ENCODE data around the gene ZSWIM5.

DNA sequence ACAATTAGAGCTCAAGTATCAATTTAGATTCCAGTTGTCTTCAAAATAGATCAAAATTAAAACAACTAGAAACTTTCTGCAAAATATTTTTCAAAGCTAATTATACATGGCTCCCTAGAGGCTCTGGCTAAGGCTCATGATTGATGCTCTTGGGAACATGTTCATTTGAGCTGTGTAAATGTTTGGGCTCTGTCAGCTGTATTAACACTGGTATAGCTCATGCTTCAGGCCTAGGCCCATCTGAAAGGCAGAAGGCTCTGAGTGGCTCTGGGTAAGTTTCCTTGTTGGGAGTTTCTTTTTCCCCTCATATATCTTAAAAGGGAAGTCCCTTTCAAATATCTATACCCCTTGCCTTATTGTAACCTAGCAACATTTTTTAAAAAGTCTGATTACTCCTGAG is 113.1 kb downstream of the ZSWIM5 start:
- no peak for TF ChIP-seq YY1 (IDR thresholded peaks at IDR 0.05)
- TF ChIP-seq, protein P1, sequence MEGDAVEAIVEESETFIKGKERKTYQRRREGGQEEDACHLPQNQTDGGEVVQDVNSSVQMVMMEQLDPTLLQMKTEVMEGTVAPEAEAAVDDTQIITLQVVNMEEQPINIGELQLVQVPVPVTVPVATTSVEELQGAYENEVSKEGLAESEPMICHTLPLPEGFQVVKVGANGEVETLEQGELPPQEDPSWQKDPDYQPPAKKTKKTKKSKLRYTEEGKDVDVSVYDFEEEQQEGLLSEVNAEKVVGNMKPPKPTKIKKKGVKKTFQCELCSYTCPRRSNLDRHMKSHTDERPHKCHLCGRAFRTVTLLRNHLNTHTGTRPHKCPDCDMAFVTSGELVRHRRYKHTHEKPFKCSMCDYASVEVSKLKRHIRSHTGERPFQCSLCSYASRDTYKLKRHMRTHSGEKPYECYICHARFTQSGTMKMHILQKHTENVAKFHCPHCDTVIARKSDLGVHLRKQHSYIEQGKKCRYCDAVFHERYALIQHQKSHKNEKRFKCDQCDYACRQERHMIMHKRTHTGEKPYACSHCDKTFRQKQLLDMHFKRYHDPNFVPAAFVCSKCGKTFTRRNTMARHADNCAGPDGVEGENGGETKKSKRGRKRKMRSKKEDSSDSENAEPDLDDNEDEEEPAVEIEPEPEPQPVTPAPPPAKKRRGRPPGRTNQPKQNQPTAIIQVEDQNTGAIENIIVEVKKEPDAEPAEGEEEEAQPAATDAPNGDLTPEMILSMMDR (IDR thresholded peaks at IDR 0.05; ENCODE audit: low read depth, low read length, missing input control): no peak
- TF ChIP-seq RAD21 (IDR thresholded peaks at IDR 0.05): no peak
- no peak for TF ChIP-seq TAF1 (conservative IDR thresholded peaks at IDR 0.05)
- TF ChIP-seq, protein P2, sequence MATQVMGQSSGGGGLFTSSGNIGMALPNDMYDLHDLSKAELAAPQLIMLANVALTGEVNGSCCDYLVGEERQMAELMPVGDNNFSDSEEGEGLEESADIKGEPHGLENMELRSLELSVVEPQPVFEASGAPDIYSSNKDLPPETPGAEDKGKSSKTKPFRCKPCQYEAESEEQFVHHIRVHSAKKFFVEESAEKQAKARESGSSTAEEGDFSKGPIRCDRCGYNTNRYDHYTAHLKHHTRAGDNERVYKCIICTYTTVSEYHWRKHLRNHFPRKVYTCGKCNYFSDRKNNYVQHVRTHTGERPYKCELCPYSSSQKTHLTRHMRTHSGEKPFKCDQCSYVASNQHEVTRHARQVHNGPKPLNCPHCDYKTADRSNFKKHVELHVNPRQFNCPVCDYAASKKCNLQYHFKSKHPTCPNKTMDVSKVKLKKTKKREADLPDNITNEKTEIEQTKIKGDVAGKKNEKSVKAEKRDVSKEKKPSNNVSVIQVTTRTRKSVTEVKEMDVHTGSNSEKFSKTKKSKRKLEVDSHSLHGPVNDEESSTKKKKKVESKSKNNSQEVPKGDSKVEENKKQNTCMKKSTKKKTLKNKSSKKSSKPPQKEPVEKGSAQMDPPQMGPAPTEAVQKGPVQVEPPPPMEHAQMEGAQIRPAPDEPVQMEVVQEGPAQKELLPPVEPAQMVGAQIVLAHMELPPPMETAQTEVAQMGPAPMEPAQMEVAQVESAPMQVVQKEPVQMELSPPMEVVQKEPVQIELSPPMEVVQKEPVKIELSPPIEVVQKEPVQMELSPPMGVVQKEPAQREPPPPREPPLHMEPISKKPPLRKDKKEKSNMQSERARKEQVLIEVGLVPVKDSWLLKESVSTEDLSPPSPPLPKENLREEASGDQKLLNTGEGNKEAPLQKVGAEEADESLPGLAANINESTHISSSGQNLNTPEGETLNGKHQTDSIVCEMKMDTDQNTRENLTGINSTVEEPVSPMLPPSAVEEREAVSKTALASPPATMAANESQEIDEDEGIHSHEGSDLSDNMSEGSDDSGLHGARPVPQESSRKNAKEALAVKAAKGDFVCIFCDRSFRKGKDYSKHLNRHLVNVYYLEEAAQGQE (IDR thresholded peaks at IDR 0.05): no peak
- TF ChIP-seq, protein P3, sequence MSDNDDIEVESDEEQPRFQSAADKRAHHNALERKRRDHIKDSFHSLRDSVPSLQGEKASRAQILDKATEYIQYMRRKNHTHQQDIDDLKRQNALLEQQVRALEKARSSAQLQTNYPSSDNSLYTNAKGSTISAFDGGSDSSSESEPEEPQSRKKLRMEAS (IDR thresholded peaks at IDR 0.05): no peak

Data from liver (tissue), 3 donors.